Right lobe of liver (tissue), 6 donors: ENCODE data around the gene HAX1. TPM values are rescaled to one million over a fixed set of nuclear protein-coding genes. Genes with fewer than 3 reads are reported as not detected.

Experiments
- ATAC-seq, 4 donors: fragments of 200-7000 bp; cut with Tn5 transposase; one replicate each; pipeline ENCODE4 v1.9.1; 2020; ENCODE audit warnings: mild to moderate bottlenecking in 4 of 4, moderate library complexity in 4 of 4
- DNase-seq, 3 donors: peaks; one replicate each; pipeline ENCODE4 v3.0.0-alpha.2; 2020
- H3K27ac ChIP-seq, 3 donors: fragments of 200-600 bp; one replicate each; pipeline ENCODE4 v1.8.0; 2022
- H3K27me3 ChIP-seq, 2 donors: fragments of 200-600 bp; one replicate each; pipeline ENCODE4 v1.8.0; 2022
- H3K36me3 ChIP-seq, 4 donors: fragments of 200-600 bp; sonication (generic) in 1 of 4; one replicate each; pipeline versions ENCODE4 v1.5.1 to v1.8.0; 2017 to 2022; ENCODE audit warnings: control low read depth in 1 of 4
- H3K4me1 ChIP-seq, 4 donors: fragments of 200-600 bp; sonication (generic) in 1 of 4; one replicate each; pipeline versions ENCODE4 v1.5.1 to v1.8.0; 2017 to 2022; ENCODE audit warnings: control low read depth in 1 of 4
- H3K4me3 ChIP-seq, 3 donors: fragments of 200-600 bp; one replicate each; pipeline ENCODE4 v1.8.0; 2022
- H3K9me3 ChIP-seq, 4 donors: fragments of 200-600 bp; sonication (generic) in 1 of 4; one replicate each; pipeline versions ENCODE4 v1.5.1 to v1.8.0; 2017 to 2022; ENCODE audit warnings: control low read depth in 1 of 4
- POLR2A ChIP-seq: fragments of 450-650 bp; IDR thresholded peaks from one replicate; pipeline ENCODE4 v1.6.1; 2017; ENCODE audit warnings: antibody characterized with exemption, mild to moderate bottlenecking
- WGBS: methylation state at CpG from one replicate; pipeline ENCODE4 v1.1.6; 2018; ENCODE audit warnings: low coverage, low lambda C conversion rate; ENCODE audit not compliant: insufficient coverage; ENCODE audit errors: missing lambda C conversion rate; 5-methylcytosine and 5-hydroxymethylcytosine counted together
- intact Hi-C, 2 donors: fragments of 100-400 bp; cut with DNase I; formaldehyde crosslinking; loops; one replicate each; pipeline versions ENCODE4 v1.11.2 to v1.14.1; 2022
- total RNA-seq, 6 experiments: library from RNA; depleted of rRNA in 2 of 6; stranded (reverse); fragments of >200 nt in 2 of 6; fragmentation: NEBNext Ultra II Directional in 3 of 6; extraction: Animal tissue kit (Norgen Biotek cat#: 25700) in 3 of 6; gene quantifications; one replicate each; pipeline versions ENCODE4 v1.1.0 to v1.2.4, GENCODE V29; 2016 to 2023
- TF ChIP-seq, protein P1 (sequence below), 4 donors: fragments of 200-600 bp in 3 of 4; fragments of 450-650 bp in 1 of 4; IDR thresholded peaks; one replicate each; pipeline versions ENCODE4 v1.5.1 to v1.8.0; 2016 to 2022; ENCODE audit warnings: antibody characterized with exemption in 4 of 4, mild to moderate bottlenecking in 2 of 4
- donor health status: DM: no; HTN: yes; CAD: no.
- donor health status: DM: no; HTN: no; CAD: no.
- donor health status: DM: no; HTN: no; CAD: no.
- donor health status: DM: no; HTN: yes; CAD: no.
- donor health status: DM: no; HTN: yes; CAD: no.

The HAX1 gene
- total RNA-seq, 6 experiments from 2014 or later, result 40.2 to 82.0 (median 44.9) TPM

DNA sequence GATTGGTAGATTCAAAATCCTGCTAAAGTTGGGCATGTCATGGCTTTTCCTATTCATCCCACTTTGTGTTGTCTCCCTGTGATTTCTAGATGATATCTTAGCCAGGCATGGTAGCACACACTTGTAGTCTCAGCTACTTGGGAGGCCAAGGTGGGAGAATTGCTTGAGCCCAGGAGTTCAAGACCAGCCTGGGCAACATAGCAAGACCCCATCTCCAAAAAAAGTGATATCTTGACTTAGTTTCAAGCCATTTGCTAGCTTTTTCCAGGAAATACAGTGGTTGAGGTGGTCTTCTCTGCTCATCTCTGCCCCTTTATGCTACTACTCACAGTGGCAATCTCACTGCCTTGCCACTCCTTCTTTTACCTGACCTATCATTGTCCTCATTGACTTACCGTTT lies 12.3 kb upstream of the HAX1 start:
- intact Hi-C loops, result loop anchor here in 1 of 2 donors (10.0 kb wide), 1 partner anchor 55 kb away; the partner anchor contains the start of gene CFAP141
- no peaks in the 10 kb centered on the region for H3K4me1 ChIP-seq
- TF ChIP-seq, protein P1, sequence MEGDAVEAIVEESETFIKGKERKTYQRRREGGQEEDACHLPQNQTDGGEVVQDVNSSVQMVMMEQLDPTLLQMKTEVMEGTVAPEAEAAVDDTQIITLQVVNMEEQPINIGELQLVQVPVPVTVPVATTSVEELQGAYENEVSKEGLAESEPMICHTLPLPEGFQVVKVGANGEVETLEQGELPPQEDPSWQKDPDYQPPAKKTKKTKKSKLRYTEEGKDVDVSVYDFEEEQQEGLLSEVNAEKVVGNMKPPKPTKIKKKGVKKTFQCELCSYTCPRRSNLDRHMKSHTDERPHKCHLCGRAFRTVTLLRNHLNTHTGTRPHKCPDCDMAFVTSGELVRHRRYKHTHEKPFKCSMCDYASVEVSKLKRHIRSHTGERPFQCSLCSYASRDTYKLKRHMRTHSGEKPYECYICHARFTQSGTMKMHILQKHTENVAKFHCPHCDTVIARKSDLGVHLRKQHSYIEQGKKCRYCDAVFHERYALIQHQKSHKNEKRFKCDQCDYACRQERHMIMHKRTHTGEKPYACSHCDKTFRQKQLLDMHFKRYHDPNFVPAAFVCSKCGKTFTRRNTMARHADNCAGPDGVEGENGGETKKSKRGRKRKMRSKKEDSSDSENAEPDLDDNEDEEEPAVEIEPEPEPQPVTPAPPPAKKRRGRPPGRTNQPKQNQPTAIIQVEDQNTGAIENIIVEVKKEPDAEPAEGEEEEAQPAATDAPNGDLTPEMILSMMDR (IDR thresholded peaks at IDR 0.05), result no peak
- TF ChIP-seq POLR2A, result no peak
- WGBS, result 100% methylated on average over 1 of the region's 1 CpG
- no peak for ATAC-seq
- H3K27ac ChIP-seq, result no peak overlapping the region
- no peaks in the 10 kb centered on the region for H3K9me3 ChIP-seq
- DNase-seq, result no peak
- H3K27me3 ChIP-seq, result no peaks in the 10 kb centered on the region
- no peak overlapping the region for H3K4me3 ChIP-seq
- H3K36me3 ChIP-seq, result peaks cover 12 to 99% (median 72%) of the 10 kb centered on the region in 4 donors

- no peaks in the 10 kb centered on the region for H3K4me1 ChIP-seq
- H3K9me3 ChIP-seq, result no peaks in the 10 kb centered on the region
- DNase-seq, result no peak
- H3K27ac ChIP-seq, result no peak overlapping the region
- ATAC-seq, result no peak
- 73% methylated on average over 5 of the region's 6 CpGs for WGBS
- H3K27me3 ChIP-seq, result no peaks in the 10 kb centered on the region
- TF ChIP-seq, protein P1 (IDR thresholded peaks at IDR 0.05), result no peak
- TF ChIP-seq POLR2A, result no peak
- no peak overlapping the region for H3K4me3 ChIP-seq
- intact Hi-C loops, result loop anchor here in 1 of 2 donors (10.0 kb wide), 1 partner anchor 59 kb away; the partner anchor contains the start of gene CFAP141
- peaks cover 5 to 91% (median 46%) of the 10 kb centered on the region in 4 donors for H3K36me3 ChIP-seq
These were observed 8.7 kb upstream of the HAX1 start for GRCh38 chr1:154263465-154264332.

GRCh38 chr1:154264454-154264853 lies 8.0 kb upstream of the HAX1 start:
- Histone ChIP-seq H3K4me3 (no peak overlapping the region), H3K27me3 (no peaks in the 10 kb centered on the region), H3K9me3 (no peaks in the 10 kb centered on the region), H3K4me1 (no peaks in the 10 kb centered on the region), H3K36me3 (peaks cover 5 to 91% (median 45%) of the 10 kb centered on the region in 4 donors), H3K27ac (no peak overlapping the region)
- no peak for ATAC-seq
- intact Hi-C loops, result loop anchor here in 1 of 2 donors (10.0 kb wide), 1 partner anchor 60 kb away; the partner anchor contains the start of gene CFAP141
- WGBS, result 57% methylated on average over 1 of the region's 1 CpG
- TF ChIP-seq, protein P1 (IDR thresholded peaks at IDR 0.05), result no peak
- TF ChIP-seq POLR2A, result no peak
- no peak for DNase-seq

DNA sequence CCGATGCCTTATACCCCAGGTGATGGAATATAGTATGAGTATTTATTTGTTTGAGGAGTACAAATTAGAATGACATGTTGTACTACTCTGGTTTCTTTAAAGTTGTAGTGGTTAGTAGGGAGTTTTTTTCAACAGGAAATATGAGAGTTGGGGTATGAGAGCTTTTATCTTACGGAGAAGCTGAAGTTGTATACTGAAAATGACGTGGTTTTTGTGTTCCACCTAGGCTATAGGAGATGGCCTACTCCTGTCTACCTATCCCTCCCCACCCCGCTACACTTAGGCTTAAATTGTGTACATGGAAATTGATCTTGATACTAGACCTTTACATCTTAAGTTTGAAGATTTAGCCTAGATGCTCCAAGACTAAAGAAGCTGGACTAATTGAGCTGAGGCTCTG lies 6.8 kb upstream of the HAX1 start:
- WGBS, result 61% methylated on average over 4 of the region's 4 CpGs
- H3K4me1 ChIP-seq, result no peaks in the 10 kb centered on the region
- no peak overlapping the region for H3K27ac ChIP-seq
- H3K9me3 ChIP-seq, result no peaks in the 10 kb centered on the region
- intact Hi-C loops, result loop anchor here in 1 of 2 donors (10.0 kb wide), 1 partner anchor 61 kb away; the partner anchor contains the start of gene CFAP141
- TF ChIP-seq, protein P1 (IDR thresholded peaks at IDR 0.05), result no peak
- no peak for TF ChIP-seq POLR2A
- peaks cover 5 to 88% (median 34%) of the 10 kb centered on the region in 4 donors for H3K36me3 ChIP-seq
- DNase-seq (no peak), ATAC-seq (no peak)
- H3K4me3 ChIP-seq, result no peak overlapping the region
- no peaks in the 10 kb centered on the region for H3K27me3 ChIP-seq
